Endothelial cell (in vitro differentiated cells): ENCODE results near the gene ABCF3. TPM values are rescaled to one million over a fixed set of nuclear protein-coding genes. Genes with fewer than 3 reads are reported as not detected.
"Not testable (repeated sequence)": the region's sequence is repeated elsewhere in the genome, so short reads cannot be mapped to it uniquely, and the experiment has no call there.

Source experiments
- DNase-seq: peaks from one replicate; pipeline ENCODE4 v3.0.0; 2021; ENCODE audit warnings: low spot score
- H3K27ac Mint-ChIP-seq: one replicate; pipeline ENCODE4 v1.8.0; 2021; ENCODE audit warnings: mixed read lengths, inconsistent platforms; ENCODE audit not compliant: unreplicated experiment
- H3K27me3 Mint-ChIP-seq: one replicate; pipeline ENCODE4 v1.8.0; 2021; ENCODE audit warnings: mild to moderate bottlenecking, moderate library complexity, mixed read lengths, inconsistent platforms; ENCODE audit not compliant: unreplicated experiment
- H3K36me3 Mint-ChIP-seq: one replicate; pipeline ENCODE4 v1.8.0; 2021; ENCODE audit warnings: mild to moderate bottlenecking, low read depth, mixed read lengths, inconsistent platforms; ENCODE audit not compliant: unreplicated experiment
- H3K4me1 Mint-ChIP-seq: one replicate; pipeline ENCODE4 v1.8.0; 2021; ENCODE audit warnings: mild to moderate bottlenecking, mixed read lengths, inconsistent platforms; ENCODE audit not compliant: unreplicated experiment
- H3K4me3 Mint-ChIP-seq: one replicate; pipeline ENCODE4 v1.8.0; 2021; ENCODE audit warnings: mild to moderate bottlenecking, mixed read lengths, inconsistent platforms; ENCODE audit not compliant: unreplicated experiment
- H3K9me3 Mint-ChIP-seq: one replicate; pipeline ENCODE4 v1.8.0; 2021; ENCODE audit warnings: mixed read lengths, inconsistent platforms; ENCODE audit not compliant: unreplicated experiment
- total RNA-seq: library from RNA; stranded (reverse); fragmentation: NEBNext Ultra II Directional; extraction: Animal tissue kit (Norgen Biotek cat#: 25700); gene quantifications from one replicate; pipeline ENCODE4 v1.2.1, GENCODE V29; 2021; ENCODE audit not compliant: unreplicated experiment
- TF ChIP-seq, protein P1 (sequence below): fragments of 200-600 bp; sonication (generic); IDR thresholded peaks from one replicate; pipeline ENCODE4 v1.5.0; 2021; ENCODE audit warnings: antibody characterized with exemption; ENCODE audit not compliant: unreplicated experiment

The ABCF3 gene
- total RNA-seq, 1 donor from 2014 or later: 68.1 TPM

DNA sequence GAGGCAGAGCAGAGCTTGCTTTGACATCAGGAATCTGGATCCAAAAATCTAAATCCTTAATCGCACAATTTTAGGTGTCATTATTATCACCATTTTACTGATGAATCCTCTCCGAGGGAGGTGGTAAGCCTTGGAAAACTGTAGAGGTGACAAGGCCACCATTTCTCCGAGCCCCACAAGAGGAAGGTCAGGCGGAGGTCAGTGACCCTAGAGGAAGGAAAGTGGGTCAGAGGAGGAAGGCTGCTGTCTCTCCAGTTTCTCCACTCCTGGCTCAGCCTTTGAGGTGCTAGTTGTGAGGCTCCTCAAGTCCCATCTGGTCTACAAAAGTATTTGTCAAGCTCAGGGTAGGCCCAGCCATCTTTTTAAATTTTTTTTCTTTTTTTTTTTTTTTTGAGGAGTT, 27.6 kb upstream of the ABCF3 start:
- Mint-ChIP-seq H3K27ac (no peak overlapping the region), H3K36me3 (peaks cover 9% of the 10 kb centered on the region), H3K9me3 (no peaks in the 10 kb centered on the region), H3K4me3 (peak overlapping the region; percentile 56), H3K27me3 (peaks cover 8% of the 10 kb centered on the region), H3K4me1 (peaks cover 52% of the 10 kb centered on the region)
- no peak for DNase-seq
- TF ChIP-seq, protein P1, sequence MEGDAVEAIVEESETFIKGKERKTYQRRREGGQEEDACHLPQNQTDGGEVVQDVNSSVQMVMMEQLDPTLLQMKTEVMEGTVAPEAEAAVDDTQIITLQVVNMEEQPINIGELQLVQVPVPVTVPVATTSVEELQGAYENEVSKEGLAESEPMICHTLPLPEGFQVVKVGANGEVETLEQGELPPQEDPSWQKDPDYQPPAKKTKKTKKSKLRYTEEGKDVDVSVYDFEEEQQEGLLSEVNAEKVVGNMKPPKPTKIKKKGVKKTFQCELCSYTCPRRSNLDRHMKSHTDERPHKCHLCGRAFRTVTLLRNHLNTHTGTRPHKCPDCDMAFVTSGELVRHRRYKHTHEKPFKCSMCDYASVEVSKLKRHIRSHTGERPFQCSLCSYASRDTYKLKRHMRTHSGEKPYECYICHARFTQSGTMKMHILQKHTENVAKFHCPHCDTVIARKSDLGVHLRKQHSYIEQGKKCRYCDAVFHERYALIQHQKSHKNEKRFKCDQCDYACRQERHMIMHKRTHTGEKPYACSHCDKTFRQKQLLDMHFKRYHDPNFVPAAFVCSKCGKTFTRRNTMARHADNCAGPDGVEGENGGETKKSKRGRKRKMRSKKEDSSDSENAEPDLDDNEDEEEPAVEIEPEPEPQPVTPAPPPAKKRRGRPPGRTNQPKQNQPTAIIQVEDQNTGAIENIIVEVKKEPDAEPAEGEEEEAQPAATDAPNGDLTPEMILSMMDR: no peak

GRCh38 chr3:184160456-184160855, 25.5 kb upstream of the ABCF3 start:
- TF ChIP-seq, protein P1: no peak
- H3K4me3 Mint-ChIP-seq: peak overlapping the region; percentile 70
- peaks cover 12% of the 10 kb centered on the region for H3K27me3 Mint-ChIP-seq
- H3K9me3 Mint-ChIP-seq: no peaks in the 10 kb centered on the region
- peaks cover 63% of the 10 kb centered on the region for H3K4me1 Mint-ChIP-seq
- H3K27ac Mint-ChIP-seq: peak overlapping the region; percentile 67
- no peak for DNase-seq
- H3K36me3 Mint-ChIP-seq: peaks cover 26% of the 10 kb centered on the region

DNA sequence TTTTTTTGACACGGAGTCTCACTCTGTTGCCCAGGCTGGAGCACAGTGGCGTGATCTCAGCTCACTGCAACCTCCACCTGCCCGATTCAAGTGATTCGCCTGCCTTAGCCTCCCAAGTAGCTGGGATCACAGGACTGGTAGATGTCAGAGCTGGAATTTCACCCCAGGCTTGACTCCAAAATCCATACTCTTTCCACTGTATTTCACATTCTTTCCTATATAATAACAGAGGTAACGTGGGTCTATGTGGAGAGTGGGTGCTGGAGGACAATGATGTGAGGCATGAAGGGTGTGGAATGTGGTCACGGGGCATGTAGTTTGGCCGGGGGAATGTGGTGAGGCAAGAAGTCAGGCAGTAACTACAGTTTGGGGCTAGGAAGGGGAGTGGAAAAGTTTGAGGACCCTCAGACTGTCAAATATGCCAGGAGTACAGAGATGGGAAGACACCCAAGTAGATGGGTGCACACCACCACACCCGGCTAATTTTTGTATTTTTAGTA, 23.4 kb upstream of the ABCF3 start:
- not testable (repeated sequence) for DNase-seq, H3K27ac Mint-ChIP-seq, H3K27me3 Mint-ChIP-seq, H3K9me3 Mint-ChIP-seq
- Mint-ChIP-seq H3K4me1 (peaks cover 48% of the 10 kb centered on the region), H3K36me3 (peaks cover 43% of the 10 kb centered on the region), H3K4me3 (peak overlapping the region; percentile 82)

DNA sequence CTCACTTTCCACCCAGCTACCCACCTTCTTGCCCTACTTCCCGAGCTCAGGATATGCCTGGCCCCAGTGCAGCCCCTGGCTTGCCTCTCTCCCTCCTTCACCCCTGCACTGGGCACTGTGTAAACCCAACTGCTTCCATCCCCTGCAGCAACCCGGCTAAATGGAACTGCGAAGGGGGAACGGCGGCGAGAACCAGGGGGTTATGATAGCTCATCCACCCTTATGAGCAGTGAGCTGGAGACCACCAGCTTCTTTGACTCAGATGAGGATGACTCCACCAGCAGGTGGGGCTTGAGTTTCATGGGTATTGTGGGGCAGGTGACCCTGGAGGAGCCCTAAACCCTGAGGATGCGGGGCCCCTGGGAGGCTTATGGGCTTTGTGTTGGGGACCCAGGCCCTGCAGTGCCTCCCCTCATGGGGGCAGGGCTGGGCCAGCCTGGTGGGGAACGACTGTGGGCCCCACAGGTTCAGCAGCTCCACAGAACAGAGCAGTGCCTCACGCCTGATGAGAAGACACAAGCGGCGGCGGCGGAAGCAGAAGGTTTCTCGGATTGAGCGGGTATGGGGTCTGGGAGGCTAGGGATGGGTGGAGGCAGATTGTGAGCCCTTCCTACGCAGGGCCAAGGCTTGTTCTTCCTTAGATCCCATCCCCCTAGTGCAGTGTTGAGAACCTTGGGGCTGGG, 21.2 kb upstream of the ABCF3 start:
- H3K36me3 Mint-ChIP-seq: peaks cover 54% of the 10 kb centered on the region
- no peak for DNase-seq
- H3K4me3 Mint-ChIP-seq: no peak overlapping the region

DNA sequence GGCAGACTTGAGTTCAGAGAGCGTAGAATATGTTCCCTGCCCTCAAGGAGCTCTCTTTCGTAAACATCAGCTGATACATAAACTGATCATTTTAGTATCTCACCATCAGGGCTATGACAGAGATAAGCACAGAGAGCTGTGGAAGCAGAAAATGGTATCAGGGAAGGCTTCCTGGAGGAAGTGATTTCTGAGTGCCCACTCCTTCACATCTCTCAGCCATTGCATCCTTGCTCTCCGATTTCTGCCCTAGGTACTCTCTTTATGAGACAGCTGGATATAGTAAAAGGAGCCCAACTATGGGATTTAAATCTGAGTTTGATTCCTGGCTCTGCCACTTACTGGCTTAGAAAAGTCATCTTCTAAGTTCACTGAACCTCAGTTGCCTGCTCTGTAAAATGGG, 20.5 kb upstream of the ABCF3 start:
- Mint-ChIP-seq H3K27me3 (peaks cover 8% of the 10 kb centered on the region), H3K9me3 (no peaks in the 10 kb centered on the region), H3K36me3 (peaks cover 49% of the 10 kb centered on the region), H3K4me3 (no peak overlapping the region), H3K4me1 (peaks cover 32% of the 10 kb centered on the region), H3K27ac (no peak overlapping the region)
- no peak for DNase-seq
- TF ChIP-seq, protein P1: no peak

More for the DNA sequence above, 21.2 kb upstream of the ABCF3 start:
- Mint-ChIP-seq H3K4me1 (peaks cover 39% of the 10 kb centered on the region), H3K27ac (peak overlapping the region; percentile 18), H3K27me3 (peaks cover 8% of the 10 kb centered on the region), H3K9me3 (no peaks in the 10 kb centered on the region)
- TF ChIP-seq, protein P1: no peak
